ENCODE measurements around the gene TREX2.

GRCh38 chrX:153423652-153424051, 22.2 kb downstream of the TREX2 start:
- TF ChIP-seq CTCF (IDR thresholded peaks at IDR 0.05) (no peak), ZFX (IDR thresholded peaks at IDR 0.05; ENCODE audit: borderline replicate concordance) (no peak)
